Measurements from ENCODE around the gene ZNF420. TPM values are rescaled to one million over a fixed set of nuclear protein-coding genes. Genes with fewer than 3 reads are reported as not detected.

Gene ZNF420
- total and polyA plus RNA-seq, 2 of the 8 experiments (the other 6 are each of a cell fraction or from before 2014, with no cell fraction given), result 1.7 to 8.8 TPM

GRCh38 chr19:37077934-37078716 lies at the start of gene ZNF420 (continued):
- TF ChIP-seq CBX5 (IDR thresholded peaks at IDR 0.05; ENCODE audit: low read depth, low read length) (no peak), MAX (IDR thresholded peaks at IDR 0.05) (peak; percentile 62), BACH1 (IDR thresholded peaks at IDR 0.05; ENCODE audit: low read length) (peak; percentile 82), ASH2L (IDR thresholded peaks at IDR 0.05; ENCODE audit: low read length) (peak; percentile 69), POLR2A (IDR thresholded peaks at IDR 0.05; ENCODE audit: control extremely low read depth in 1 of 2, low read depth in 2 of 2, low read length in 2 of 2) (peak in 1 of 2 experiments; percentile 72; a peak in 1 of 3 replicates), SRF (IDR thresholded peaks at IDR 0.05; ENCODE audit: low read depth, low read length) (no peak), CHD2 (IDR thresholded peaks at IDR 0.05; ENCODE audit: low read length) (peak; percentile 97), CHD7 (IDR thresholded peaks at IDR 0.05; ENCODE audit: insufficient replicate concordance, low read length) (no peak), KDM5A (IDR thresholded peaks at IDR 0.05; ENCODE audit: low read length) (no peak), POU5F1 (IDR thresholded peaks at IDR 0.05; ENCODE audit: low read depth, low read length) (no peak), SIN3A (conservative IDR thresholded peaks at IDR 0.05 in 1 of 2, IDR thresholded peaks at IDR 0.05 in 1 of 2; ENCODE audit: low read depth in 1 of 2, low read length in 2 of 2) (0 out of 4 replicates have a peak, but pooled peaks of 1 of the 2 experiments have one; percentile 13)

Measured in H1 (cell line).